Peyer's patch (tissue), 4 donors: ENCODE results near the gene KYNU.

ENCODE experiments used
- POLR2A ChIP-seq, 2 donors: fragments of 450-650 bp; IDR thresholded peaks; one replicate each; pipeline ENCODE4 v1.5.1; 2017; ENCODE audit warnings: antibody characterized with exemption in 2 of 2, mild to moderate bottlenecking in 2 of 2, moderate library complexity in 2 of 2
- TF ChIP-seq, protein P1 (sequence below), 6 experiments: fragments of 450-650 bp in 4 of 6; fragments of 200-600 bp in 2 of 6; sonication (generic) in 1 of 6; IDR thresholded peaks; one replicate each; pipeline ENCODE4 v1.5.1; 2017 to 2019; ENCODE audit warnings: antibody characterized with exemption in 6 of 6, mild to moderate bottlenecking in 3 of 6, moderate library complexity in 1 of 6

DNA sequence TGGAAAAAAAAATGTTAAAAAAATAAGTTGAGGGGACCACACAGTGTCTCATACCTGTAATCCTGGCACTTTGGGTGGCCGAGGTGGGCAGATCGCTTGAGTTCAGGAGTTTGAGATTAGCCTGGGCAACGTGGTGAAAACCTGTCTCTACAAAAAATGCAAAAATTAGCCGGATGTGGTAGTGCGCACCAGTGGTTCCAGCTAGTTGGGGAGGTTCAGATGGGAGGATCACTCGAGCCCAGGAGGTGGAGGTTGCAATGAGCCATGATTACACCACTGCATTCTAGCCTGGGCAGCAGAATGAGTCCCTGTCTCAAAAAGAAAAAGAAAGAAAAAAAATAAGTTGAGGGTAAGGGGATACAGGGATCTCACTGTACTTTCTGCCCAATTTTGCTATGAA, 6.1 kb upstream of the KYNU start:
- TF ChIP-seq POLR2A (IDR thresholded peaks at IDR 0.05) = no peak
- TF ChIP-seq, protein P1, sequence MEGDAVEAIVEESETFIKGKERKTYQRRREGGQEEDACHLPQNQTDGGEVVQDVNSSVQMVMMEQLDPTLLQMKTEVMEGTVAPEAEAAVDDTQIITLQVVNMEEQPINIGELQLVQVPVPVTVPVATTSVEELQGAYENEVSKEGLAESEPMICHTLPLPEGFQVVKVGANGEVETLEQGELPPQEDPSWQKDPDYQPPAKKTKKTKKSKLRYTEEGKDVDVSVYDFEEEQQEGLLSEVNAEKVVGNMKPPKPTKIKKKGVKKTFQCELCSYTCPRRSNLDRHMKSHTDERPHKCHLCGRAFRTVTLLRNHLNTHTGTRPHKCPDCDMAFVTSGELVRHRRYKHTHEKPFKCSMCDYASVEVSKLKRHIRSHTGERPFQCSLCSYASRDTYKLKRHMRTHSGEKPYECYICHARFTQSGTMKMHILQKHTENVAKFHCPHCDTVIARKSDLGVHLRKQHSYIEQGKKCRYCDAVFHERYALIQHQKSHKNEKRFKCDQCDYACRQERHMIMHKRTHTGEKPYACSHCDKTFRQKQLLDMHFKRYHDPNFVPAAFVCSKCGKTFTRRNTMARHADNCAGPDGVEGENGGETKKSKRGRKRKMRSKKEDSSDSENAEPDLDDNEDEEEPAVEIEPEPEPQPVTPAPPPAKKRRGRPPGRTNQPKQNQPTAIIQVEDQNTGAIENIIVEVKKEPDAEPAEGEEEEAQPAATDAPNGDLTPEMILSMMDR (IDR thresholded peaks at IDR 0.05) = no peak
